ENCODE measurements around the gene FAM156A.

DNA sequence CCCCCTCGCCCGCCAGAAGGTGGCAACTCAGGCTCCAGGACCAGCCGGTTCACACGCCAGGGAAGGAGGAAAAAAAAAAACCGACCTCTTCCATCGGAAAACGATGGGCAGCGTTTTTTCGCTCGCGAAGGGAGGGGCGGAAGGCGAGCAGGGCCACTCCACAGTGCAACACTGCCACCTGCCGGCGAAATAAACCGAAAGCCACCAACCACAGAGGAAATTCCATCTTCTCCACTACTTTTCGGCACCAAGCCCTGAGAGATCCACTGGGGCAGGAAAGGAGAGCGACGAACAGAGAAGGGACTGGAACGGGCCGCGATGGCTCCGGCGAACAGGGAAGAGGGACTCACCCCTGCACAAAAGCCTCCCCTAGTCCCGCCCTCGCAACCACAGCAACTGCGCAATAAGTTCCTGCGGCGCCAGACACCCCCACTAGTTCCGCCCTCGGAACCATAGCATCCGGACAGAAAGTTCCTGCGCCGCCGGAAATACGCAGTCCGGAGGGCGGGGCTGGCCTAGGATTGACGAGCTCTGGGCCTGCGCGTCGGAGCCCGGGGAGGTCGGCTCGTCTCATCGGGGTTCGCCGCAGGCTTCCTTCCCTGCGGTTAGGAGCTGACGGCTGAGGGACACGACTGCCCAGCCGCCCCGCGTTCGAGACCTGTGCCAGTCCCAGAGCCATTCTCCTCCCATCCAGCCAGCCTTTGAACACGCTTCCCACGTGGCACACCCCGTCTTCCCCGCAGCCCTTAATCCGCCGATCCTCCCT lies 23.4 kb downstream of the FAM156A start:
- TF ChIP-seq POLR2A (IDR thresholded peaks at IDR 0.05; ENCODE audit: low read length): peak; percentile 72
- TF ChIP-seq GATA1 (IDR thresholded peaks at IDR 0.05; ENCODE audit: low read depth, low read length): no peak

Data from erythroblast (primary cell).